H1 (cell line): ENCODE measurements around the gene GNAL. TPM values are rescaled to one million over a fixed set of nuclear protein-coding genes. Genes with fewer than 3 reads are reported as not detected.

Experiments used
- CTCF ChIA-PET: fragments of 300-600 bp; sonication (Branson Sonifier 250); formaldehyde crosslinking; loops from one replicate; lab custom pipeline; 2021; ENCODE audit not compliant: partially characterized antibody; lab: Charles Lee
- POLR2A ChIA-PET: fragments of 300-600 bp; sonication (Branson Sonifier 250); formaldehyde crosslinking; loops from one replicate; lab custom pipeline; 2021; ENCODE audit warnings: inconsistent platforms; ENCODE audit not compliant: partially characterized antibody; lab: Charles Lee
- DNase-seq, 2 experiments: peaks; one replicate each; pipeline versions ENCODE4 v3.0.0 to v3.0.0-alpha.2; 2010 to 2022; ENCODE audit warnings: low spot score in 2 of 2, low read depth in 1 of 2, mixed read lengths in 1 of 2
- FAIRE-seq: peaks from 2 replicates; lab custom pipeline; 2011; peaks lifted over from hg19 to GRCh38; lab: Jason Lieb, UNC
- H2AFZ ChIP-seq: 2 replicates; pipeline ENCODE4 v1.8.1; 2012; ENCODE audit warnings: low read length, inconsistent platforms
- H2AK5ac ChIP-seq: 2 replicates; pipeline ENCODE4 v1.6.1; 2013; ENCODE audit warnings: low read depth, low read length
- H2BK120ac ChIP-seq: replicated peaks from 2 replicates; pipeline ENCODE3; 2013; ENCODE audit warnings: low read depth, low read length, inconsistent platforms
- H2BK12ac ChIP-seq: 2 replicates; pipeline ENCODE4 v1.6.1; 2013; ENCODE audit warnings: low read depth, low read length
- H2BK15ac ChIP-seq: 2 replicates; pipeline ENCODE4 v1.6.1; 2013; ENCODE audit warnings: low read length
- H2BK20ac ChIP-seq: 2 replicates; pipeline ENCODE4 v1.6.1; 2013; ENCODE audit warnings: low read length
- H2BK5ac ChIP-seq: 2 replicates; pipeline ENCODE4 v1.6.1; 2013; ENCODE audit warnings: low read depth, low read length
- H3K14ac ChIP-seq: 2 replicates; pipeline ENCODE4 v1.6.1; 2013; ENCODE audit warnings: inconsistent platforms; ENCODE audit not compliant: insufficient read length
- H3K18ac ChIP-seq: 2 replicates; pipeline ENCODE4 v1.6.1; 2013; ENCODE audit warnings: low read length; ENCODE audit errors: extremely low read depth
- H3K23ac ChIP-seq: 2 replicates; pipeline ENCODE4 v1.6.1; 2013; ENCODE audit warnings: inconsistent platforms; ENCODE audit not compliant: insufficient read length
- H3K23me2 ChIP-seq: 2 replicates; pipeline ENCODE4 v1.6.1; 2013; ENCODE audit warnings: low read depth, low read length
- H3K27ac ChIP-seq: 2 replicates; pipeline ENCODE4 v1.6.1; 2011; ENCODE audit warnings: low read depth, low read length, inconsistent platforms
- H3K27me3 ChIP-seq, 4 experiments: replicated peaks in 1 of 4; 1 replicate in 1 of 4; 2 replicates in 3 of 4; pipeline versions ENCODE4 v1.6.1 to v1.8.1; 2011 to 2013; ENCODE audit warnings: low read length in 3 of 4, mild to moderate bottlenecking in 3 of 4, inconsistent platforms in 2 of 4, mixed read lengths in 2 of 4, moderate library complexity in 1 of 4; ENCODE audit not compliant: control insufficient read depth in 3 of 4, insufficient read depth in 3 of 4; ENCODE audit errors: extremely low read depth in 1 of 4
- H3K36me3 ChIP-seq, 4 experiments: 2 replicates each; pipeline versions ENCODE4 v1.6.1 to v1.8.1; 2011 to 2013; ENCODE audit warnings: mild to moderate bottlenecking in 4 of 4, low read length in 3 of 4, moderate library complexity in 2 of 4, control low read depth in 1 of 4, inconsistent platforms in 1 of 4; ENCODE audit not compliant: insufficient read depth in 4 of 4, control insufficient read depth in 2 of 4
- H3K4ac ChIP-seq: replicated peaks from 2 replicates; pipeline ENCODE3; 2013; ENCODE audit warnings: low read length, low read depth, mixed read lengths, inconsistent platforms; ENCODE audit not compliant: insufficient read length
- H3K4me1 ChIP-seq, 4 experiments: replicated peaks in 1 of 4; 1 replicate in 1 of 4; 2 replicates in 3 of 4; pipeline versions ENCODE4 v1.6.1 to v1.8.1; 2011 to 2013; ENCODE audit warnings: low read length in 3 of 4, inconsistent platforms in 2 of 4, mixed read lengths in 1 of 4; ENCODE audit not compliant: insufficient read depth in 4 of 4, control insufficient read depth in 3 of 4
- H3K4me2 ChIP-seq, 2 experiments: 2 replicates each; pipeline versions ENCODE4 v1.6.1 to v1.8.1; 2011 to 2013; ENCODE audit warnings: low read depth in 2 of 2, low read length in 2 of 2, control low read depth in 1 of 2, inconsistent platforms in 1 of 2, mild to moderate bottlenecking in 1 of 2; ENCODE audit not compliant: insufficient read depth in 1 of 2
- H3K4me3 ChIP-seq, 4 experiments: fragments of 200-600, 300-600 bp in 1 of 4; sonication (generic), shearing (Covaris generic), sonication (Bioruptor Twin) in 1 of 4; 2 replicates each; pipeline versions ENCODE4 v1.5.1 to v1.8.1; 2011 to 2016; ENCODE audit warnings: low read length in 4 of 4, low read depth in 3 of 4, control low read depth in 2 of 4, inconsistent platforms in 2 of 4, mild to moderate bottlenecking in 2 of 4, mixed read lengths in 1 of 4, moderate library complexity in 1 of 4; ENCODE audit not compliant: insufficient read depth in 2 of 4; ENCODE audit errors: extremely low read depth in 1 of 4
- H3K56ac ChIP-seq: replicated peaks from 2 replicates; pipeline ENCODE3; 2013; ENCODE audit warnings: low read depth, mild to moderate bottlenecking, mixed read lengths, low read length, inconsistent platforms; ENCODE audit not compliant: insufficient read length
- H3K79me1 ChIP-seq: 2 replicates; pipeline ENCODE4 v1.6.1; 2013; ENCODE audit warnings: low read depth, low read length, control low read depth
- H3K79me2 ChIP-seq, 2 experiments: 2 replicates each; pipeline versions ENCODE4 v1.6.1 to v1.8.1; 2012 to 2013; ENCODE audit warnings: low read length in 2 of 2, mild to moderate bottlenecking in 2 of 2, inconsistent platforms in 1 of 2; ENCODE audit not compliant: insufficient read depth in 2 of 2, control insufficient read depth in 1 of 2
- H3K9ac ChIP-seq, 4 experiments: replicated peaks in 1 of 4; 1 replicate in 1 of 4; 2 replicates in 3 of 4; pipeline versions ENCODE4 v1.6.1 to v1.8.1; 2011 to 2013; ENCODE audit warnings: low read depth in 3 of 4, low read length in 3 of 4, control low read depth in 2 of 4, mild to moderate bottlenecking in 2 of 4, moderate library complexity in 2 of 4, inconsistent platforms in 1 of 4; ENCODE audit errors: extremely low read depth in 1 of 4
- H3K9me3 ChIP-seq, 2 experiments: 2 replicates each; pipeline versions ENCODE4 v1.6.1 to v1.8.1; 2012 to 2013; ENCODE audit warnings: mild to moderate bottlenecking in 2 of 2, moderate library complexity in 2 of 2, control low read depth in 1 of 2, inconsistent platforms in 1 of 2, low read depth in 1 of 2, low read length in 1 of 2, mixed read lengths in 1 of 2; ENCODE audit not compliant: insufficient read depth in 2 of 2
- H4K20me1 ChIP-seq, 2 experiments: replicated peaks in 1 of 2; 2 replicates each; pipeline versions ENCODE3 to v1.8.1; 2011 to 2013; ENCODE audit warnings: inconsistent platforms in 2 of 2, low read length in 2 of 2, mild to moderate bottlenecking in 1 of 2; ENCODE audit not compliant: insufficient read depth in 2 of 2, control insufficient read depth in 1 of 2
- H4K5ac ChIP-seq: 2 replicates; pipeline ENCODE4 v1.6.1; 2013; ENCODE audit warnings: low read length, low read depth, mixed read lengths, inconsistent platforms; ENCODE audit not compliant: insufficient read length
- H4K8ac ChIP-seq: 2 replicates; pipeline ENCODE4 v1.8.0; 2013; ENCODE audit warnings: mild to moderate bottlenecking, moderate library complexity, low read length, inconsistent platforms; ENCODE audit not compliant: insufficient read depth; ENCODE audit errors: extremely low read depth
- H4K91ac ChIP-seq: replicated peaks from 2 replicates; pipeline ENCODE3; 2013; ENCODE audit warnings: low read length, mixed read lengths, inconsistent platforms; ENCODE audit not compliant: insufficient read length
- BACH1 ChIP-seq: IDR thresholded peaks from 2 replicates; pipeline ENCODE4 v1.6.1; 2012; ENCODE audit warnings: low read length, improper control_type of control experiment
- BCL11A ChIP-seq, 2 experiments: IDR thresholded peaks; one replicate each; pipeline ENCODE4 v1.6.1; 2011; ENCODE audit warnings: low read depth in 2 of 2, low read length in 2 of 2, mild to moderate bottlenecking in 2 of 2
- CBX5 ChIP-seq: fragments of 300-800, 300-1000 bp; sonication (generic); IDR thresholded peaks from 2 replicates; pipeline ENCODE4 v1.7.1; 2016; ENCODE audit warnings: antibody characterized with exemption, low read length, low read depth
- EGR1 ChIP-seq: IDR thresholded peaks from 2 replicates; pipeline ENCODE4 v1.6.1; 2011; ENCODE audit warnings: low read depth, low read length, borderline replicate concordance
- FOSL1 ChIP-seq: IDR thresholded peaks from 2 replicates; pipeline ENCODE4 v1.6.1; 2011; ENCODE audit warnings: mild to moderate bottlenecking, low read depth, low read length, moderate library complexity; ENCODE audit not compliant: insufficient read depth
- JUND ChIP-seq: IDR thresholded peaks from 2 replicates; pipeline ENCODE4 v1.6.1; 2011; ENCODE audit warnings: mild to moderate bottlenecking, improper control_type of control experiment, low read length
- KDM1A ChIP-seq: fragments of 200-600, 300-600 bp; sonication (generic); IDR thresholded peaks from 2 replicates; pipeline ENCODE4 v1.7.1; 2016; ENCODE audit warnings: mild to moderate bottlenecking, low read length, borderline replicate concordance
- POLR2A ChIP-seq, 2 experiments: IDR thresholded peaks; 1 replicate in 1 of 2; 2 replicates in 1 of 2; pipeline ENCODE4 v1.6.1; 2011; ENCODE audit warnings: low read depth in 2 of 2, low read length in 2 of 2, mild to moderate bottlenecking in 2 of 2; ENCODE audit errors: control extremely low read depth in 1 of 2
- RAD21 ChIP-seq, 2 experiments: IDR thresholded peaks in 1 of 2; conservative IDR thresholded peaks in 1 of 2; 2 replicates each; pipeline ENCODE4 v1.6.1; 2011; ENCODE audit warnings: low read depth in 2 of 2, low read length in 2 of 2, improper control_type of control experiment in 1 of 2, inconsistent platforms in 1 of 2, mild to moderate bottlenecking in 1 of 2, moderate library complexity in 1 of 2
- SAP30 ChIP-seq: fragments of 300-600 bp; sonication (generic); IDR thresholded peaks from 2 replicates; pipeline ENCODE4 v1.7.1; 2012; ENCODE audit warnings: low read length, moderate library complexity, mild to moderate bottlenecking, inconsistent platforms; ENCODE audit not compliant: insufficient read depth, insufficient replicate concordance
- SP2 ChIP-seq: IDR thresholded peaks from 2 replicates; pipeline ENCODE4 v1.6.1; 2012; ENCODE audit warnings: mild to moderate bottlenecking, low read length, inconsistent platforms
- TCF12 ChIP-seq: IDR thresholded peaks from 2 replicates; pipeline ENCODE4 v1.6.1; 2011; ENCODE audit warnings: low read depth, mild to moderate bottlenecking, low read length
- YY1 ChIP-seq: IDR thresholded peaks from 2 replicates; pipeline ENCODE4 v1.6.1; 2011; ENCODE audit warnings: low read depth, mild to moderate bottlenecking, low read length
- WGBS, 2 experiments: shearing (Covaris generic) in 1 of 2; methylation state at CpG; one replicate each; pipeline versions ENCODE4 v1.1.6 to v1.1.7; 2013 to 2015; ENCODE audit warnings: low lambda C conversion rate in 2 of 2, mixed read lengths in 2 of 2, inconsistent platforms in 1 of 2, low coverage in 1 of 2, missing lambda C conversion rate in 1 of 2; ENCODE audit not compliant: insufficient replicate concordance in 2 of 2, insufficient coverage in 1 of 2, insufficient read length in 1 of 2; ENCODE audit errors: extremely low coverage in 1 of 2, missing lambda C conversion rate in 1 of 2; 5-methylcytosine and 5-hydroxymethylcytosine counted together
- polyA plus RNA-seq, 7 experiments: library from polyadenylated mRNA; depleted of rRNA in 3 of 7; stranded (reverse) in 5 of 7; unstranded in 2 of 7; fragments of >200 nt in 5 of 7; fragments of 200-250 nt in 2 of 7; gene quantifications; 1 replicate in 5 of 7; 2 replicates in 1 of 7; 4 replicates in 1 of 7; pipeline versions ENCODE4 v1.2.1 to v1.2.3, GENCODE V29; 2011 to 2013; ENCODE audit warnings: missing spikeins in 2 of 7, mixed read lengths in 2 of 7
- total RNA-seq: library from RNA; stranded (reverse); fragmentation: NEBNext Ultra II Directional; extraction: Animal tissue kit (Norgen Biotek cat#: 25700); gene quantifications from 2 replicates; pipeline ENCODE4 v1.2.1, GENCODE V29; 2021
- TF ChIP-seq, protein P1 (sequence below): IDR thresholded peaks from 2 replicates; pipeline ENCODE4 v1.6.1; 2012; ENCODE audit warnings: inconsistent platforms

Gene GNAL
- total and polyA plus RNA-seq, 2 of the 8 experiments (the other 6 are each of a cell fraction or from before 2014, with no cell fraction given): 13.2 to 18.3 TPM

DNA sequence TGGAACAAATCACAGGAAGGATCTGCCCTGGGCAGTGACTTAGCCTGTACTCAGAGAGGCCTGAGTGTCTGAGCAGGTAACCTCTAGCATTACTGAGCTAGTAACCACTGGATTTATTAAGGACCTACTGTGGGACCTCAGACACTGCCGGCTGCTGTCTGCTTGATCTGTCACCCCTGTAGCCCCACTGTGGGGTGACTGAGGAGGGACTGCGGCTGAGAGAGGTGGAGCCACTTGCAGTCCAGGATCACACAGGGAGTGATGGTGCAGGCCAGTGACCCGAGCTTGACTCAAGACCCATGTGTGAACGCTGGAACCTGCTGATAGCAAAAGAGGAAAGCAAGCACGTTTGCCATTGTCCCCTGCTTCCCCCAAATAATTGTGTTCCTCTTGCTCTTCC is 177.7 kb downstream of the GNAL start:
- H2BK12ac ChIP-seq: no peak overlapping the region
- no peak overlapping the region for H4K5ac ChIP-seq
- H3K56ac ChIP-seq: no peak overlapping the region
- H3K9ac ChIP-seq: no peak overlapping the region; a peak in 1 of 7 replicates
- ChIA-PET POLR2A (no interaction called here), CTCF (interaction anchor here (1.0 to 1.4 kb wide), 2 partner anchors 134 to 212 kb away, joined by 3 read pairs; no protein-coding TSS in a partner anchor)
- H4K8ac ChIP-seq: peak overlapping the region; percentile 62; the same call in 1 of the 2 replicates
- H2AFZ ChIP-seq: no peak overlapping the region
- H3K36me3 ChIP-seq: 0 out of 8 replicates have a peak, but pooled peaks cover 0 to 2% (median 0%) of the 10 kb centered on the region in 4 experiments
- no peak overlapping the region for H3K4me3 ChIP-seq
- 85% methylated on average over 5 of the region's 5 CpGs; no CpG with 5 or more reads in 1 of the 2 experiments for WGBS, 2 experiments
- H4K20me1 ChIP-seq: no peaks in the 10 kb centered on the region
- H2BK20ac ChIP-seq: 0 out of 2 replicates have a peak overlapping the region, but pooled peaks have one; percentile 48
- H2AK5ac ChIP-seq: no peak overlapping the region
- no peaks in the 10 kb centered on the region for H3K79me1 ChIP-seq
- H3K27ac ChIP-seq: no peak overlapping the region
- H3K18ac ChIP-seq: no peak overlapping the region
- 0 out of 2 replicates have a peak overlapping the region, but pooled peaks have one; percentile 7 for H2BK5ac ChIP-seq
- no peak overlapping the region for H3K14ac ChIP-seq
- no peak for FAIRE-seq
- H3K23me2 ChIP-seq: peaks cover 1% of the 10 kb centered on the region; the same call in 1 of the 2 replicates
- no peaks in the 10 kb centered on the region for H3K79me2 ChIP-seq
- peak overlapping the region; percentile 55 for H4K91ac ChIP-seq
- H2BK120ac ChIP-seq: no peak overlapping the region
- no peak overlapping the region for H3K4me2 ChIP-seq
- no peaks in the 10 kb centered on the region for H3K9me3 ChIP-seq
- no peak for DNase-seq
- peak overlapping the region; percentile 97 for H3K4ac ChIP-seq
- H3K23ac ChIP-seq: no peak overlapping the region
- H2BK15ac ChIP-seq: no peak overlapping the region
- H3K4me1 ChIP-seq: peaks cover 0 to 3% (median 0%) of the 10 kb centered on the region in 4 experiments; a peak in 2 of 7 replicates
- H3K27me3 ChIP-seq: no peaks in the 10 kb centered on the region
- TF ChIP-seq POLR2A (IDR thresholded peaks at IDR 0.05; ENCODE audit: control extremely low read depth in 1 of 2, low read depth in 2 of 2, low read length in 2 of 2) (no peak), BACH1 (no peak), JUND (no peak), TCF12 (no peak), RAD21 (IDR thresholded peaks at IDR 0.05 in 1 of 2, conservative IDR thresholded peaks at IDR 0.05 in 1 of 2; ENCODE audit: low read depth in 2 of 2, low read length in 2 of 2) (no peak), CBX5 (no peak), KDM1A (no peak), SAP30 (no peak), SP2 (no peak), FOSL1 (no peak), EGR1 (no peak), YY1 (no peak), BCL11A (IDR thresholded peaks at IDR 0.05; ENCODE audit: low read depth in 2 of 2, low read length in 2 of 2) (no peak)
- TF ChIP-seq, protein P1, sequence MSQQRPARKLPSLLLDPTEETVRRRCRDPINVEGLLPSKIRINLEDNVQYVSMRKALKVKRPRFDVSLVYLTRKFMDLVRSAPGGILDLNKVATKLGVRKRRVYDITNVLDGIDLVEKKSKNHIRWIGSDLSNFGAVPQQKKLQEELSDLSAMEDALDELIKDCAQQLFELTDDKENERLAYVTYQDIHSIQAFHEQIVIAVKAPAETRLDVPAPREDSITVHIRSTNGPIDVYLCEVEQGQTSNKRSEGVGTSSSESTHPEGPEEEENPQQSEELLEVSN: no peak
